CD4-positive, alpha-beta T cell treated with Interleukin-15 for 1 hour (primary cell): ENCODE results near the gene TNFSF8.
A peak's percentile ranks its signal among the peaks of the same experiment; 100 is the strongest.

Experiments used
- DNase-seq: peaks from one replicate; pipeline ENCODE4 v3.0.0-alpha.2; 2020

Gene TNFSF8

DNA sequence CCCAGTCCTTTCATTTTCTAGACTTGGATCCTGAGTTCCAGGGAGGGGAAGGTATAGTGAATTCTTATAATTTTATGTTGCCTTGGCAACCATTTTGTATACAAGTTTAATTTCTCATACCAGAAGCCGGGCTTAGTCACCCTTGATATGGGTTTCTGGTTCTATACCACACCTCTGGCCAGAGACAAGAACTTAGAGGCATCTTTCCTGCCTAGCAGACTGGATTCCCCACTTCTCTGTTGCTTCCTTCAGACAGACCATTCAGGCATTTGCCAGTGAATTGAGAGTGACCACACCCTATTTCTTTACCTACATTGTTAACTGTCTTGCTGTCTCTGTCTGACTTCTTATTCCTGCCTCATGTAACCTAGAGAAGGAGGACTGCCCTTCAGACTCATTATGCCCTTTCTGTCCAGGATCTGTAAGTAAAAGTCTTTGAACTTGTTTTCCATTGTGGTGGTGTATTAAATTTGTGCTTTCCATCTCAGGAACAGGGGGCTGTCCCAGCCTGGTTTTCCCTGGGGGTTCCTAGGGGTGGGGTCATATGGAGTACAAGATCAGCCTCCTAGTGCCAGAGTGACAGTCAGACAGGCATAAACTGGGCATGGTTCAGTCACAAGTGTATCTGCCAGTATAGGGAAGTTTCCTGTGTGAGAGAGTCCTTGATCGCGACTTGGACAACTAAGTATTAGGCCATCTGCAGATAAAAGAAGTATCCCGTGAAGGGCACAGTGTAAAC, 27.4 kb downstream of the TNFSF8 start:
- DNase-seq, result peak; percentile 63

- no peak for DNase-seq
Measured at GRCh38 chr9:114900942-114901802, 29.2 kb downstream of the TNFSF8 start.

GRCh38 chr9:114899995-114900394, 30.4 kb downstream of the TNFSF8 start:
- DNase-seq, result no peak

DNA sequence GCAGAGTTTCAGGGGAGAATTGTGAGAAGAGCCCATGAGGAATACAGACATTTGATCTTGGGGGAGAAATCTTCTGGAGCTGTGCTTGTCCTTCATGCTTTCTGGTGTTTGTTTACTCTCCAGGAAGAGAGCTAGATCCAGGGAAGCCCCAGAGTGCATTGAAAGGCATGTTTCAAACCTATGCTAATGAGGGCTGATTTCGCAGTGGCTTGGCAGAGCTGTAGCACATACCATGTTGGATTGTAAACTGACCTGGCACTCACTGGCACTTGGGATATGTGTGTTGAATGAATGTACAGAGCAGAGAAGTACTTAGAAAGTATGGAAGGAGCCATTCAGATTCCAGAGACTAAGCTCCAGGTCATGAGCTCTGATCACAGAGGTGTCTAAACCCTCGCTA, 30.9 kb downstream of the TNFSF8 start:
- no peak for DNase-seq

DNA sequence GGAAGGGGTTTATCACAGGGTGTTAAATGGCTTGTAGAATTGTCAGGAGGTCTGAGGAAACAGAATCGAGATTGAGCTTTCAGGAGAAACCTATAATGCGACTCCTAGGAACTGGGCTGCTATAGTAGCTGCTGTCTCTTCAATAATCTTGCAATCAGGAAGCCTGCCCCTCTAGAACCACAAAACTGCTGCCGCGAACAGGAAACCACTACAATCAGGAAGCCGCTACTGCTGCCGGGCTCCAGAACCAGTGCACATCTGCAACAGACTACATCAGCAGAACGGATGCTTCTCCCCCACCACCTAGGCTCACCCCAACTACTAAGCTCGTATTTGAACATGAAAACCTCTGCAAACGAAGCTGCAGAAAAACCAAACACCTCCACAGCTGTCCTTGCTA, 31.6 kb downstream of the TNFSF8 start:
- peak; percentile 87 for DNase-seq

GRCh38 chr9:114897196-114897595, 33.2 kb downstream of the TNFSF8 start:
- DNase-seq, result no peak

GRCh38 chr9:114896344-114896743, 34.0 kb downstream of the TNFSF8 start:
- no peak for DNase-seq

DNA sequence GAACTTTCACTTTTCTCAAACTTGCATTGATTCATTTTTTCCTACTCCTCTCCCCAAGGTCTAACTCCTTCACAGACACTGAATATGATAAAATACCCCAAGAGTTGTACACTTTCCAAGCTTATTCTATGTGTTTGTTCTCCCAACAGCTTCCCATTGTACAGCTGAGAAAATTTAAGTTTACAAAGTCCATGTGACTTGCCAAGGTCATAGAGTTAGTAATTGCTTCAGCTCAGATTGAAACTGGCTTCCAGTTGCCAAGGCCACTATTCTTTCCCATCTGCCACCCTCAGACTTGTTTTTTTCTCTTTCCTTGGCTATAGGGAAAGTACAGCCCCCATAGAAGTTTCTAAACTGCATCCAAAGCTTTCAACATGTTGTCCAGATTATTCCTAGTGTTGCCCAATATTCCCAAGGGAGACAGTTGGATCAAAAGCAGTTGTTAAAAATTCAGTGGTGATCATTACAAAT, 34.8 kb downstream of the TNFSF8 start:
- no peak for DNase-seq

DNA sequence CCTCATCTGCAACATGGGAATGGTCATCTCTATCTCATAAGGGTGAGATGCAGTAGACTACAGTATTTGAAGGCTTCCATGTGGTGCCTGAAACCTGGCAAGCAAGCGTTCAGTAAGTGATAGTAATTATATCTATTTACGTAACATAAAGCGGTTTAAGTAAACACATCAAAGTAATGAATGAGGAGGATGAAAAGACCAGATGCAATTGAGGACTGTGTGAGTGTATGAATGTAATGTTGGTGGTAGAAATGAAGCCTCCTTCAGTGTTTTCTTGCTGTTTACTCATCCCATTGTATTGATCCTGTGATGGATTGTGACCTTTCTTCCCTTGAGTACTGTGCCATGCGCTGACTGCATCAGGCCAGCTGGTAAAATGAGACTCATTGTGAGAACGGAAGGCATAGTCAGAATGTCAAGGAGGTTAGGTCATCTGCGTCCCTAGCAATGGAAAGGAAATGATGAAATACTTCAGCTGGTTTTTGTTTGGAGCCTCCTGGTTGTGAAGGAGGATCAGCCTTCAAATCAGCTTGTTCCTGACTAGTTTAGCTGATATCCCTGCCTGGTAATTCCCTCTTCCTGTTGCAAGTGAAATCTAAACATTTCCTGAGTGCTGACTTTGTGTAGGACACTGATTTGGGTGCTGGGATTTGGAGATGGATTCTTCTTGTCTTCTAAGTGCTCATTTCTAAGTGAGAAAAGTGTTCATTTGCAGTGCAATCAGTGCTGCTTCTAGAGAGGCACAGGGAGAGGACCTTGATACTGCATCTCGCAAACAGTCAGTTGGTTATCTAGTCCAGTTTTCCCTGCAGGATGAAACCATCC, 35.6 kb downstream of the TNFSF8 start:
- peak; percentile 27 for DNase-seq

- DNase-seq, result no peak
Measured at GRCh38 chr9:114894206-114894605, 36.2 kb downstream of the TNFSF8 start.

DNA sequence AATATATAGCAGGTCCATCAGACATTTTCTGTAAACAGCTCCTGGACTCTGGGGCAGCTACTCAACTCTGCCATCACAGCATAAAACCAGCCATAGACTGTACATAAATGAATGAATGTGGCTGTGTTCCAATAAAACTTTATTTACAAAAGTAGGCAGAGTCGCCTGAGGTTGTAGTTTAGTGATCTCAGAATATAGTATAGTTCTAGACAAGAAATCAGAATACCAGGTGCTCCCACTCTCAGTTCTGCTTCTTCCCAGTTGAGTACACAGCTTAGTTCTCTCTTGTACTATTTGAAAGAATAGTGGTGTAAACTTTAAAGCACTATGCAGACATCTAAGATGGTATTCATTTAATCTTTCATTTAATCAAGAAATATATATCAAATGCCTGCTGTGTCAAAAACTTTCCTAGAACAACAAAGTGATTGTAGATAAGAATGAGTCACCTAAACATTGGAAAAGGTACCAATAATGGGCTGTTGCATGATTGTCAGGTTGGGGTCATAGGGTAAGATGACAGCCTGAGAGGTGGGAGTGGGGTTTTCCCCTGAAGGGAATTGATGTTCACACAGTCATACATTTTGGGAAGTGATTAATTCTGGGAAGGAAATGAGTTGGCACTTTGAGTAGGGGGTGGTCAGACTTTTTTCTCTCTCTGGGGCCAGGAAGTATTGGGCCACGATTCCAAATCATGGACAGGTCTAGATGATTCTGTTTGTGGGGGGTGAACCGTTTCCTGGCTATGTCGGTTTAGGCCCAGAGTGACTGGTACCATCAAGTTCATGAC, 37.0 kb downstream of the TNFSF8 start:
- peak; percentile 40 for DNase-seq

GRCh38 chr9:114889802-114890224, 40.6 kb downstream of the TNFSF8 start:
- DNase-seq, result no peak

GRCh38 chr9:114888607-114889006, 41.8 kb downstream of the TNFSF8 start:
- DNase-seq, result no peak

GRCh38 chr9:114887963-114888362, 42.4 kb downstream of the TNFSF8 start:
- no peak for DNase-seq

DNA sequence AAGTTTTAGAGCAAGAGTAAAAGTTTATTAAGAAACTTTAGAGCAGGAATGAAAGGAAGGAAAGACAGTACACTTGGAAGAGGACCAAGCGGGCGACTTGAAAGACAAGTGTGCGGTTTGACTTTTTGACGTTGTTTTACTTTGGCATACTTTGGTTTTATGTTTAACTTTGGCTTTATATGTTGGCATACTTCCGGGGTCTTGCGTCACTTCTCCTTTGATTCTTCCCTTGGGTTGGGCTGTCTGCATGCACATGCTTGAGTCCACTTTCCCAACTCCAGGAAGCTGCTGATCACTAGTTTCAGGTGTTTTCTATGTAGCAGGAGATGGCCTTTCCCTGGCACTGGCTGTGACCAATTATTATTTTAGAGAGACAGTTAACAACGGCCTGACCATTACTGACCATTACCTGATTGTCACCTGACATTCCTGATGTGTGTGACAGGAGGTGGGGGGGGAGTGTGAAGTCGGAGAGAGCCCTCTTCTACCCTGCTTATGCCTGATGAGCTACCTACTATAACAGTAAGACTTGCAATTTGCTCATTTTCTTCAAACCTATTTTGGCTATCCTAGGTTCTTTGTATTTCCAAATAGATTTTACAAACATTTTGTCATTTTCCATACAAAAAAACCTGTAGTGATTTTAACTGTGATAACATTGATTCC, 45.5 kb downstream of the TNFSF8 start:
- DNase-seq, result no peak

DNA sequence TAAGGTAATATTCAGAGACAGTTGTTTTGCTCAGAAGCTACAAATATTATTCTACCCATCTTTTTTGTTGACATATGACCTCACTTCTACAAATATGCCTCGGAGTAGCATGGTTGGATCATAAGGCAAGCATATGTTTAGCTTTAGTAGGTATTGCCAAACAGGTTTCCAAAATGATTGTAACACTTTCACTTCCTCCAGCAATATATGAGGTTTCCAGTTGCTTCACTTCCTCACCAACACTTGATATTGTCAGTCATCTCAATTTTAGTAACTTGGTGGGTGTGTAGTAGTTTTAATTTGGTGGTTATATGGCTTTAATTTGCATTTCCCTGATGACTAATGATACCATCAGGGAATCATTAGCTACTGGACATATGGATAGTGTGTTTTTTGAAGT, 46.7 kb downstream of the TNFSF8 start:
- DNase-seq, result no peak

- DNase-seq, result no peak
Measured at GRCh38 chr9:114880291-114880745, 50.1 kb downstream of the TNFSF8 start.

DNA sequence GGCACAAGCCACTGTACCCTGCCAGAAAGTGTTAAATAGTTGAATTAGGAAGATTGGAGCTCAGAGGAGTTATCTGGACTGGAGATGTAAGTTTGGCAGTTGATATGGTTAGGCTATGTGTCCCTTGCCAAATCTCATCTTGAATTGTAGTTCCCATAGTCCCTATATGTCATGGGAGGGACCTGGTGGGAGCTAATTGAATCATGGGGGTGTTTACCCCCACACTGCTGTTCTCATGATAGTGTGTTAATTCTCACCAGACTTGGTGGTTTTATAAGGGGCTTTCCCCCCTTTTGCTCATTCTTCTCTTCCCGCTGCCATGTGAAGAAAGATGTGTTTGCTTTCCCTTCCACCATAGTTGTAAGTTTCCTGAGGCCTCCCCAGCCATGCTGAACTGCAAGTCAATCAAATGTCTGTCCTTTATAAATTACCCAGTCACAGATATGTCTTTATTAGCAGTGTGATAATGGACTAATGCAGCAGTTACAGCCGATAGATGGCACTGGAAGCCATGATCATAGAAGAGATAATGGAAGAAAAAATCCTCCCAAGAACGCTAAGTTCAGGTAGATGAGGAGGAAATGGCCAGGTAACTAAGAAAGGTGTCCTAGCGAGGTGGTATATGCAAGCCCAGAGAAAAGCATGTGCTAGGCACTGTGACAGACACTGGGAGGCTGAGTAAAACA, 51.4 kb downstream of the TNFSF8 start:
- DNase-seq, result no peak

- no peak for DNase-seq
Measured at GRCh38 chr9:114869845-114870244, 60.5 kb downstream of the TNFSF8 start.

- DNase-seq, result no peak
Measured at GRCh38 chr9:114869378-114869777, 61.0 kb downstream of the TNFSF8 start.

DNA sequence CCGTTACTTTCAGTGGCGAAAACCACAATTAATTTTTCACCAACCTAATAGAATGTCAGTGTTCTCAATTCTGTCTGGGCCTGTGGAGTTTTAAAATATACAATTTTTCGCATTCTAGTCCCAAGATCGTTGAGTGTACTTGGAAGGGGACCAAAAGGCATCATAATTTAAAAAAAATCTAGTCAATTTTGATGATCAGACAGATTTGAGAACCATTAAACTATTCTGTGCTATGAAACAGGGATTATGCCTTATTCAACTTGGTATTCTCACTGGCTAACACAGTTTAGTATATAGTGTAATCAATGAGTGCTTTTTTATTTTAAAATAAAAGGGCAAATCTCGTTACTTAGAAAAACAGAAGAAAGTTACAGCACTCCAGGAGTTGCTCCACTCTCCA, 63.1 kb downstream of the TNFSF8 start:
- no peak for DNase-seq
